CD14-positive monocyte (primary cell): ENCODE measurements around the gene CCDC15. TPM values are rescaled to one million over a fixed set of nuclear protein-coding genes. Genes with fewer than 3 reads are reported as not detected.

ENCODE experiments used
- DNase-seq, 3 donors: peaks; one replicate each; pipeline ENCODE4 v3.0.0-alpha.2; 2011 to 2022
- H2AFZ ChIP-seq: 2 replicates; pipeline ENCODE4 v1.6.0; 2012; ENCODE audit warnings: mild to moderate bottlenecking, low read depth, low read length, inconsistent platforms; ENCODE audit not compliant: insufficient read depth, poor library complexity, severe bottlenecking
- H3K27ac ChIP-seq, 2 donors: 1 replicate in 1 of 2; 2 replicates in 1 of 2; pipeline ENCODE4 v1.5.1; 2012 to 2013; ENCODE audit warnings: low read length in 2 of 2, control low read depth in 1 of 2, inconsistent platforms in 1 of 2, low read depth in 1 of 2, mild to moderate bottlenecking in 1 of 2
- H3K27me3 ChIP-seq, 2 donors: one replicate each; pipeline versions ENCODE4 v1.6.0 to v1.6.1; 2011 to 2013; ENCODE audit warnings: low read length in 2 of 2; ENCODE audit not compliant: control insufficient read depth in 2 of 2, insufficient read depth in 2 of 2
- H3K36me3 ChIP-seq, 2 donors: replicated peaks in 1 of 2; 1 replicate in 1 of 2; 2 replicates in 1 of 2; pipeline versions ENCODE4 v1.5.1 to v1.6.1; 2012 to 2013; ENCODE audit warnings: low read length in 2 of 2, control low read depth in 1 of 2, inconsistent platforms in 1 of 2, mild to moderate bottlenecking in 1 of 2; ENCODE audit not compliant: insufficient read depth in 2 of 2, control insufficient read depth in 1 of 2
- H3K4me1 ChIP-seq, 2 donors: 1 replicate in 1 of 2; 2 replicates in 1 of 2; pipeline versions ENCODE4 v1.5.1 to v1.6.1; 2012 to 2013; ENCODE audit warnings: low read length in 2 of 2, control low read depth in 1 of 2, inconsistent platforms in 1 of 2, mild to moderate bottlenecking in 1 of 2, moderate library complexity in 1 of 2; ENCODE audit not compliant: insufficient read depth in 2 of 2, control insufficient read depth in 1 of 2
- H3K4me2 ChIP-seq: replicated peaks from 2 replicates; pipeline ENCODE3; 2012; ENCODE audit warnings: low read length, moderate library complexity, mild to moderate bottlenecking; ENCODE audit not compliant: poor library complexity, severe bottlenecking; ENCODE audit errors: extremely low read depth
- H3K4me3 ChIP-seq, 3 experiments: fragments of 200-600 bp in 1 of 3; sonication (generic) in 1 of 3; replicated peaks in 1 of 3; 1 replicate in 2 of 3; 2 replicates in 1 of 3; pipeline ENCODE4 v1.5.1; 2011 to 2013; ENCODE audit warnings: low read length in 3 of 3, mild to moderate bottlenecking in 3 of 3, control low read depth in 2 of 3, low read depth in 2 of 3, inconsistent platforms in 1 of 3, moderate library complexity in 1 of 3
- H3K79me2 ChIP-seq: 2 replicates; pipeline ENCODE4 v1.6.0; 2012; ENCODE audit warnings: mild to moderate bottlenecking, control low read depth, inconsistent platforms, low read length, moderate library complexity; ENCODE audit not compliant: insufficient read depth
- H3K9ac ChIP-seq: 2 replicates; pipeline ENCODE4 v1.6.0; 2017; ENCODE audit warnings: low read length, mild to moderate bottlenecking; ENCODE audit not compliant: insufficient read depth, poor library complexity, severe bottlenecking
- H3K9me3 ChIP-seq, 2 donors: replicated peaks in 1 of 2; 1 replicate in 1 of 2; 2 replicates in 1 of 2; pipeline versions ENCODE4 v1.5.1 to v1.6.1; 2012 to 2013; ENCODE audit warnings: low read length in 2 of 2, control low read depth in 1 of 2; ENCODE audit not compliant: control insufficient read depth in 1 of 2, insufficient read depth in 1 of 2
- H4K20me1 ChIP-seq: 2 replicates; pipeline ENCODE4 v1.6.0; 2012; ENCODE audit warnings: mild to moderate bottlenecking, low read length, control low read depth, moderate library complexity; ENCODE audit not compliant: insufficient read depth
- H3K27ac Mint-ChIP-seq, 7 donors: one replicate each; pipeline ENCODE4 v1.8.0; 2020; ENCODE audit warnings: mild to moderate bottlenecking in 7 of 7, mixed read lengths in 7 of 7, moderate library complexity in 6 of 7, inconsistent platforms in 2 of 7
- H3K27me3 Mint-ChIP-seq, 3 donors: one replicate each; pipeline ENCODE4 v1.8.0; 2021 to 2022; ENCODE audit warnings: low read depth in 3 of 3, mild to moderate bottlenecking in 3 of 3, mixed read lengths in 3 of 3, moderate library complexity in 3 of 3, inconsistent platforms in 1 of 3
- H3K36me3 Mint-ChIP-seq, 2 donors: one replicate each; pipeline ENCODE4 v1.8.0; 2020; ENCODE audit warnings: mixed read lengths in 2 of 2, inconsistent platforms in 1 of 2, mild to moderate bottlenecking in 1 of 2
- H3K4me1 Mint-ChIP-seq: one replicate; pipeline ENCODE4 v1.8.0; 2020; ENCODE audit warnings: mild to moderate bottlenecking, mixed read lengths
- H3K4me3 Mint-ChIP-seq, 2 donors: one replicate each; pipeline ENCODE4 v1.8.0; 2020; ENCODE audit warnings: mild to moderate bottlenecking in 2 of 2, mixed read lengths in 2 of 2, moderate library complexity in 1 of 2
- H3K9me3 Mint-ChIP-seq, 7 donors: one replicate each; pipeline ENCODE4 v1.8.0; 2020 to 2022; ENCODE audit warnings: mixed read lengths in 7 of 7, mild to moderate bottlenecking in 6 of 7, moderate library complexity in 6 of 7, inconsistent platforms in 2 of 7
- CTCF ChIP-seq: fragments of 200-600 bp; IDR thresholded peaks from one replicate; pipeline ENCODE4 v1.8.0; 2022; ENCODE audit warnings: antibody characterized with exemption, mild to moderate bottlenecking
- WGBS: methylation state at CpG from one replicate; pipeline ENCODE4 v1.1.5; 2013; ENCODE audit warnings: missing lambda C conversion rate; ENCODE audit not compliant: insufficient coverage; 5-methylcytosine and 5-hydroxymethylcytosine counted together
- intact Hi-C, 2 donors: fragments of 100-400 bp; cut with micrococcal nuclease; formaldehyde crosslinking; loops; one replicate each; pipeline versions ENCODE4 v1.15.0 to v1.15.1; 2023
- polyA plus RNA-seq, 3 donors: library from polyadenylated mRNA; depleted of rRNA in 1 of 3; unstranded in 2 of 3; stranded (reverse) in 1 of 3; fragments of 300-500 nt in 2 of 3; fragments of >200 nt in 1 of 3; fragmentation: Illumina TruSeq in 2 of 3; gene quantifications; 1 replicate in 2 of 3; 2 replicates in 1 of 3; pipeline ENCODE4 v1.2.3, GENCODE V29; 2012 to 2021

CCDC15 gene
- polyA plus RNA-seq, 3 donors: 0.24 to 0.32 (median 0.28) TPM

- Histone ChIP-seq H3K4me2 (no peak overlapping the region), H3K27me3 (no peaks in the 10 kb centered on the region), H3K4me1 (peaks cover under 1 to 2% of the 10 kb centered on the region in 2 donors), H3K9ac (no peak overlapping the region), H3K27ac (no peak overlapping the region), H3K36me3 (no peaks in the 10 kb centered on the region), H2AFZ (no peak overlapping the region), H4K20me1 (no peaks in the 10 kb centered on the region), H3K4me3 (no peak overlapping the region), H3K79me2 (no peaks in the 10 kb centered on the region), H3K9me3 (no peaks in the 10 kb centered on the region)
- no peak for DNase-seq
- Mint-ChIP-seq H3K27me3 (peaks cover 0 to 8% (median 5%) of the 10 kb centered on the region in 3 donors), H3K27ac (no peak overlapping the region), H3K36me3 (peaks cover 0 to 3% of the 10 kb centered on the region in 2 donors), H3K4me3 (no peak overlapping the region), H3K9me3 (peaks cover 0 to 4% (median 0%) of the 10 kb centered on the region in 7 donors), H3K4me1 (peaks cover 4% of the 10 kb centered on the region)
- no peak for TF ChIP-seq CTCF
- WGBS: 94% methylated on average over 2 of the region's 5 CpGs
- intact Hi-C loops: no loop called here
Observed at GRCh38 chr11:125056931-125057692, 103.1 kb downstream of the CCDC15 start.

- Histone ChIP-seq H3K36me3 (no peaks in the 10 kb centered on the region), H3K9ac (no peak overlapping the region), H3K27ac (no peak overlapping the region), H3K4me1 (peaks cover 6 to 7% of the 10 kb centered on the region in 2 donors), H4K20me1 (no peaks in the 10 kb centered on the region), H3K4me3 (no peak overlapping the region), H2AFZ (no peak overlapping the region), H3K79me2 (no peaks in the 10 kb centered on the region), H3K9me3 (no peaks in the 10 kb centered on the region), H3K4me2 (no peak overlapping the region), H3K27me3 (no peaks in the 10 kb centered on the region)
- Mint-ChIP-seq H3K27ac (no peak overlapping the region), H3K4me3 (no peak overlapping the region), H3K4me1 (peaks cover 9% of the 10 kb centered on the region), H3K27me3 (peaks cover 0 to 8% (median 5%) of the 10 kb centered on the region in 3 donors), H3K36me3 (peaks cover 0 to 2% of the 10 kb centered on the region in 2 donors), H3K9me3 (peaks cover 0 to 4% (median 0%) of the 10 kb centered on the region in 7 donors)
- no peak for TF ChIP-seq CTCF
- DNase-seq: no peak
- intact Hi-C loops: no loop called here
- 100% methylated on average over 2 of the region's 5 CpGs for WGBS
Observed at GRCh38 chr11:125057693-125058016, 103.7 kb downstream of the CCDC15 start.
